Aorta (tissue), 5 donors: ENCODE data around the gene ASAP2. TPM values are rescaled to one million over a fixed set of nuclear protein-coding genes. Genes with fewer than 3 reads are reported as not detected.
"Not testable (repeated sequence)": the region's sequence is repeated elsewhere in the genome, so short reads cannot be mapped to it uniquely, and the experiment has no call there.

Experiments used
- ATAC-seq: fragments of 200-7000 bp; cut with Tn5 transposase; one replicate; pipeline ENCODE4 v1.9.1; 2022; ENCODE audit warnings: moderate library complexity; ENCODE audit not compliant: low FRiP score
- DNase-seq, 2 donors: peaks; one replicate each; pipeline ENCODE4 v3.0.0-alpha.2; 2020
- H3K27ac ChIP-seq, 2 donors: one replicate each; pipeline ENCODE4 v1.5.1; 2013; ENCODE audit warnings: low read length in 2 of 2, mild to moderate bottlenecking in 2 of 2, moderate library complexity in 2 of 2, control low read depth in 1 of 2, inconsistent platforms in 1 of 2, low read depth in 1 of 2
- H3K27me3 ChIP-seq, 2 donors: one replicate each; pipeline ENCODE4 v1.6.1; 2013; ENCODE audit warnings: control low read depth in 1 of 2, low read length in 1 of 2, mild to moderate bottlenecking in 1 of 2, moderate library complexity in 1 of 2; ENCODE audit not compliant: insufficient read depth in 2 of 2, control insufficient read depth in 1 of 2
- H3K36me3 ChIP-seq, 2 donors: one replicate each; pipeline ENCODE4 v1.6.1; 2013; ENCODE audit warnings: control low read depth in 1 of 2, low read length in 1 of 2, mild to moderate bottlenecking in 1 of 2; ENCODE audit not compliant: insufficient read depth in 2 of 2, control insufficient read depth in 1 of 2
- H3K4me1 ChIP-seq, 2 donors: one replicate each; pipeline ENCODE4 v1.6.1; 2013; ENCODE audit warnings: low read length in 2 of 2, control low read depth in 1 of 2, mild to moderate bottlenecking in 1 of 2, moderate library complexity in 1 of 2; ENCODE audit not compliant: insufficient read depth in 2 of 2, control insufficient read depth in 1 of 2
- H3K4me3 ChIP-seq, 2 donors: one replicate each; pipeline ENCODE4 v1.5.1; 2013; ENCODE audit warnings: low read length in 2 of 2, control low read depth in 1 of 2, mild to moderate bottlenecking in 1 of 2
- H3K9me3 ChIP-seq: one replicate; pipeline ENCODE4 v1.6.1; 2013; ENCODE audit warnings: mild to moderate bottlenecking, low read length; ENCODE audit not compliant: control insufficient read depth
- WGBS, 2 donors: extraction: QIAGEN DNeasy Blood & Tissue Kit; methylation state at CpG; one replicate each; pipeline ENCODE4 v1.1.7; 2013; 5-methylcytosine and 5-hydroxymethylcytosine counted together
- intact Hi-C, 2 donors: fragments of 100-400 bp; cut with DNase I; formaldehyde crosslinking; loops; one replicate each; pipeline versions ENCODE4 v1.14.2 to v1.15.0; 2022
- polyA plus RNA-seq, 2 donors: library from polyadenylated mRNA; stranded (reverse); fragments of 200-250 nt; gene quantifications; one replicate each; pipeline ENCODE4 v1.2.3, GENCODE V29; 2013
- total RNA-seq, 2 donors: library from RNA; stranded (reverse); fragmentation: NEBNext Ultra II Directional; extraction: Animal tissue kit (Norgen Biotek cat#: 25700); gene quantifications; one replicate each; pipeline ENCODE4 v1.2.1, GENCODE V29; 2021
- donor health status: healthy with polysubstance abuse.
- donor health status: Bipolar disorder and iron deficiency.
- donor health status: DM: no; HTN: no; CAD: no.
- donor health status: DM: no; HTN: no; CAD: no.
- donor health status: DM: yes; HTN: yes; CAD: no.

Gene ASAP2
- total and polyA plus RNA-seq, 4 donors = 16.7 to 72.4 (median 48.8) TPM

DNA sequence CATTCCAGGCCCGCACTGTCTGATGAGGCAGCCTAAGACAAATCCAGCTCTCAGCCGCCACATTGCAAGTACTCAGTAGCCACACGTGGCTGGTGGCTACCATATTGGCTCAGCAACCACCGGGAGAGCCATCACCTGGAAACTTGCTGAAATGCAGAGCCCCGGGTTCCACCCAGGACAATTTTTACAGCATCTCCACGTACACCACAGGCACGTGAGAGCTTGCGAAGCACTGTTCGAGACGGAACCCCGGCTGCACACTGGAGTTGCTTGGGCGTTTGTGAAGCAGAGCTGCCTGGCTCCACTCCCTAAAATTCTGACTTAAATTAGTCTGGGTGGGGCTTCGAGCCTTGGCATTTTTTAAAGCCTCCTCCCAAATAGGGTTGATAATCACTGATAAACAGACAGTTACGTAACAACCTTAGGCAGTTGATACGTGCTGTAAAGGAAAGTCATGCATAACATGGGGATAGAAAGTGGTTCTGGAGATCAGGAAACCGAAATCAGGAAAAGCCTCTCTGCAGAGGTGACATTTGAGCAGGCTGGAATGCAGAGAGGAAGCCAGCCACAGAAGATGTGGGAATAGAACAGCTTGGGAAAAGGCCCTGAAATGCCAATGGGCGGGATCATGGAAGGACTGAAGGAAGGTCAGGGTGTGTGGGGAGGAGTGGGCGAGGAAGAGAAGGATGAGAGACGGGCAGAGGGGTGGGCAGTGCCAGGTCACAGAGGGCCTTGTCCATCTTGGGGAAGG is 6.2 kb downstream of the ASAP2 start:
- no peak overlapping the region for H3K4me3 ChIP-seq
- peak; percentile 57 for ATAC-seq
- peak overlapping the region; percentile 91 to 94 for H3K27ac ChIP-seq

DNA sequence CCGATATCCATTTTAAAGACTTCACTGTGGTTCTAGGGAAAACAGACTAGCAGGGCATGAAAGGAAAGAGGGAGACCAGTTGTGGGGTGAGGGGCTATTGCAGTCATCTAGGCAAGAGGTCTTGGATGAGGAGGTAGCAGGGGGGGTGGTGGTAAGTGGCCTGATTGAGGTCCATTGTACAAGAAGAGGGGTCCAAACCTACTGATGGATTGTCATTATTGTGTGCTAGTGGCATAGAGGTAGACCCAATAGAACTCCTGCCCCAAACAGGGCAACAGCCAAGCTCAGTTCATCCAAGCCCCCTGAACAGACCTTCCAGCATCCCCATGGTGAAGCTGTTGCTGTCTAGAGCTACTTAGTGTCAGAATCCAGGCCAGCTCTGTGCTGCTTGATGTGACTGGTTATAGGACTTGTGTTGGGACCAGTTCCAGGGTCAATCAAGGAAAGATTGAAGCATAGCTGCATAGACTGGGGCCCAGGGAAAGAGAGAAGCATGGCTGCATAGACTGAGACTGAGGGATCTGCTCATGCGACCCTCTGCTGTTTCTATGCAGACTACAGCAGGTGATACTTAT is 7.0 kb downstream of the ASAP2 start:
- 48 to 67% methylated on average over 2 of the region's 2 CpGs for WGBS, 2 donors
- no peak for DNase-seq
- H3K27ac ChIP-seq = peak overlapping the region; percentile 91 to 94
- H3K4me3 ChIP-seq = no peak overlapping the region
- intact Hi-C loops = loop anchor here (5.0 kb wide), 3 partner anchors 34 to 119 kb away; no protein-coding TSS in a partner anchor
- H3K4me1 ChIP-seq = peaks cover 6 to 14% of the 10 kb centered on the region in 2 donors
- H3K36me3 ChIP-seq = no peaks in the 10 kb centered on the region
- H3K9me3 ChIP-seq = no peaks in the 10 kb centered on the region
- H3K27me3 ChIP-seq = no peaks in the 10 kb centered on the region
- ATAC-seq = no peak

More for the DNA sequence above, 6.2 kb downstream of the ASAP2 start:
- H3K9me3 ChIP-seq = no peaks in the 10 kb centered on the region
- intact Hi-C loops = loop anchor here (5.0 kb wide), 3 partner anchors 34 to 119 kb away; no protein-coding TSS in a partner anchor
- 17 to 19% methylated on average over 19 of the region's 19 CpGs for WGBS, 2 donors
- H3K27me3 ChIP-seq = no peaks in the 10 kb centered on the region
- peaks cover 3 to 14% of the 10 kb centered on the region in 2 donors for H3K4me1 ChIP-seq
- no peaks in the 10 kb centered on the region for H3K36me3 ChIP-seq
- peak in 1 of 2 donors; percentile 74 for DNase-seq

DNA sequence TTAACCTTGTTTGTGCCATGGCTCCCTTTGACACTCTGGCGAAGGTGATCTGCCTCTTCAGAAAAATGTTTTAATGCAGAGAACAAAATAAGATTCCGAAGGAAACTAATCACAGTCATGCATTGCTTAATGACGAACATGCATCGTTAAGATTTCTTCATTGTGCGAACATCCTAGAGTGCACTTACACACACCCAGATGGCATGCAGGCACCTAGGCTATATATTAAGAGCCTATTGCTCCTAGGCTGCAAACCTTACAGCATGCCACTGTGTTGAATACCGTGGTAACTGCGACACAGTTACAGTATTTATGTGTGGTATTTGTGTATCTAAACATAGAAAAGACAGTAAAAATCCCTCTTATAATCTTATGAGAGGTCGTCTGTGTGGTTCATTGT is 8.3 kb downstream of the ASAP2 start:
- H3K4me1 ChIP-seq = peaks cover 7 to 14% of the 10 kb centered on the region in 2 donors

DNA sequence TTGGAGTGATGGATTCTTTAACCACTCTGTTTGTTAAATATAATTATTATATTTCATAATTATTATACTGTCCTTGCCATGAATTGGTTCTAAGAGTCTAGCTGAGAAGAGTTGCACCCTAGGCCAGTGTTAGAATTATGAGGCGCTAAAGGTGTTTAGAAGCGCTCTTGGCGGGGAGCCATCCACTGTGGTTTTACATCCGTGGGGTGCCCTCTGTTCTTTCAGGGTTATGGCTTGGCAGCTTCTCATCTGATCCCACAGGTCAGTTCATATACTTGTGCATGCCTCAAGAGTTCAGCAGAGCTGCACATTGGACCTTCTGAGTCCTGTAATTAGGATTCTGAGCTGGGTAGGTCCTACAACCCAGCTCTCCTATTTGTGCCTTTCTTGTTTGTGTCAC is 9.1 kb downstream of the ASAP2 start:
- no peak overlapping the region for H3K27ac ChIP-seq

More for the DNA sequence above, 8.3 kb downstream of the ASAP2 start:
- DNase-seq (no peak), ATAC-seq (no peak)
- Histone ChIP-seq H3K27ac (peak overlapping the region in 1 of 2 donors; percentile 51), H3K27me3 (no peaks in the 10 kb centered on the region), H3K36me3 (no peaks in the 10 kb centered on the region), H3K9me3 (no peaks in the 10 kb centered on the region), H3K4me3 (no peak overlapping the region)
- intact Hi-C loops = loop anchor here (5.0 kb wide), 3 partner anchors 32 to 117 kb away; no protein-coding TSS in a partner anchor
- 76 to 77% methylated on average over 8 of the region's 8 CpGs for WGBS, 2 donors

DNA sequence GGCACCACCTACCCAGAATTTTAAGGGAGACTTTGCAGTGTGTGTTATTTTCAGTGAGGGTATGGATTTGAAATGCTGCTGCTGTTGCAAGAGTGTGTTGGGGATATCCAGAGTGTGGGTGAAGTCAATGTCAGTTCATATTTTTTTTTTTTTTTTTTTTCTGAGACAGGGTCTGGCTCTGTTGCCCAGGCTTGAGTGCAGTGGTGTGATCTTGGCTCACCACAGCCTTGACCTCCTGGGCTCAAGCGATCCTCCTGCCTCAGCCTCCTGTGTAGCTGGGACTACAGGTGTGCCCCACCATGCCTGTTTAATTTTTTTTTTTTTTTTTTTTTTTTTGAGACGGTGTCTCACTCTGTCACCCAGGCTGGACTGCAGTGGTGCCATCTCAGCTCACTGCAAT is 9.5 kb downstream of the ASAP2 start:
- DNase-seq, H3K4me3 ChIP-seq, intact Hi-C loops, H3K9me3 ChIP-seq, H3K36me3 ChIP-seq, H3K27ac ChIP-seq, H3K27me3 ChIP-seq, ATAC-seq: not testable (repeated sequence)
- H3K4me1 ChIP-seq = peaks cover 7 to 14% of the 10 kb centered on the region in 2 donors
- 98 to 100% methylated on average over 2 of the region's 2 CpGs for WGBS, 2 donors

More for the DNA sequence above, 9.1 kb downstream of the ASAP2 start:
- no peaks in the 10 kb centered on the region for H3K36me3 ChIP-seq
- H3K27me3 ChIP-seq = no peaks in the 10 kb centered on the region
- no peak for ATAC-seq
- H3K4me3 ChIP-seq = no peak overlapping the region
- H3K4me1 ChIP-seq = peaks cover 7 to 14% of the 10 kb centered on the region in 2 donors
- H3K9me3 ChIP-seq = no peaks in the 10 kb centered on the region
- 74 to 82% methylated on average over 4 of the region's 4 CpGs for WGBS, 2 donors
- no peak for DNase-seq
- intact Hi-C loops = no loop called here

DNA sequence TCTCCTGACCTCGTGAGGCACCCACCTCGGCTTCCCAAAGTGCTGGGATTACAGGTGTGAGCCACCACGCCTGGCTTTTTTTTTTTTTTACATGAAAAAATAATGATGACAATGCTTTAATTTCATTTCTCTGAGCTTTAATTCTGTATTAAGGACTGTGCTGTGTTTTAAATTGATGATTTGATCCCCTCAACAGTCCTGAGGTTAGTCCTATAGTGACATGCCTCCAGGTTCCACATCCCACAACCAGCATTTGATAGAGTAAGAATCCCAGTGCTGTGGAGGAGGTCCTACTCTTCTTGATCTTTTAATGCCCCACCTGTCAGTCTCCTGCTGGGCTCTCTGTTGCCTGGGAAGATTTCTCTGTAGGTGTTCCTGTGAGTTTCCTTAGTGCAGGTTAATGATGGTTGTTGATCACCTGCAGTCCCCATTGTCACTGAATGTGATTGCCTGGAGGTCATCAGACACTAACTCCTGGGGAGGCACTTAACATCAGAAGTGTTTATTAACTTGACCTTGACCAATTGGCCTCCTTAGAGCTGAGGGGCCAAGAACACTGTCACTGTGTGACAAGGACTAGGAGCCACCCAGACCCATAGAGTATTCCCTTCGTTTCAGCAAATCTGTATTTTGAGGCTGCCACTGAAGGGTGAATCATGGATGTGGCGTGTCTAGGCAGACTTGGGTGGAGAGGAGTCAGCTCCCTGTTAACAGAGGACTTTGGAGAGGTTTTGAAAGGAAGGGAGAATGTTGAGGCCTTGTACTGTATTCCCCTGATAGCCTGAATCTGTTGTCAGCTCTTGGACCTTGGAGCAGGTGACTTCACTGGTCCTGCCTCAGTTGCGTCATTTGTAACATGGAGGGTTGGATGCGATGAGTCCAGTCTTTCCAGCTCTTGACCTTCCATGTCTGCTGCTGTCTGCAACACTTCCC is 11.5 kb downstream of the ASAP2 start:
- Histone ChIP-seq H3K4me1 (peaks cover 7 to 14% of the 10 kb centered on the region in 2 donors), H3K36me3 (no peaks in the 10 kb centered on the region), H3K9me3 (no peaks in the 10 kb centered on the region), H3K27ac (peak overlapping the region in 1 of 2 donors; percentile 37), H3K4me3 (no peak overlapping the region), H3K27me3 (no peaks in the 10 kb centered on the region)
- WGBS, 2 donors = 69 to 75% methylated on average over 7 of the region's 7 CpGs
- ATAC-seq (no peak), DNase-seq (no peak)
- intact Hi-C loops = no loop called here

DNA sequence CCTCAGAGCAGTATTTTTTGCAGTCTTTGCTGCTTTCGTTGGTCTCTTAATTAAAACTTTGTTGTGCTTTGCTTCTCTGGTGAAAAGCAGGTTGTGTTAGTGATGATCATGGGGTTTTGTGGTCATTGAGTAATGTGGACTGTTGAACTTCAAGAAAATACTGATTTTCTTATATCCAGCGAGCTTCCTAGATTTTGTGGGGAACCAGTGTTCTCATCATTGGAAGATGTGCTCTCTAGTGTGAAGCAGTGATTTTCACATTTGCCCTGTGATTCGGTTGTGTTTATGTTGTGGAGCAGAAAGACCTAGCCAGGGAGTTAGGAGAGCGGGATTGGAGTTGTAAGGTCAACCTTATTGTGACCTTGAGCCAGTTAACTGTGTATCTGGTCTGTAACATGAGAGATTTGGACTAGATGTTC is 12.4 kb downstream of the ASAP2 start:
- Histone ChIP-seq H3K4me1 (peaks cover 5% of the 10 kb centered on the region in 2 donors), H3K27me3 (no peaks in the 10 kb centered on the region)
- no peak for DNase-seq

DNA sequence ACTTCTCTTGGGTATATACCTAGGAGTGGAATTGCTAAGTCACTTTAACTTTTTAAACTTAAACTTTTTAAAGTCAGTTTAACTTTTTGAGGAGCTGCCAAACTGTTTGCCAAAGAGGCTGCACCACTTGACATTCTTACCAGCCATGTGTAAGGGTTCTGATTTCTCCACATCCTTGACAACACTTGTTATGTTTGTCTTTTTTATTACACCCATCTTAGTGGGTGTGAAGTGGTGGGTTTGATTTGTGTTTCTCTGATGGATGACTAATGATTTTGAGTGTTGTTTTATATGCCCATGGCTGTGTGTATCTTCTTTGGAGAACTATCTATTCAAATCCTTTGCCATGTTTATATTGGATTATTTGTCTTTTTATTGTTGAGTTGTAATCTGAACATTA is 13.6 kb downstream of the ASAP2 start:
- intact Hi-C loops = no loop called here
- DNase-seq (no peak), ATAC-seq (no peak)
- H3K27ac ChIP-seq = no peak overlapping the region
- H3K27me3 ChIP-seq = no peaks in the 10 kb centered on the region
- peaks cover 4 to 5% of the 10 kb centered on the region in 2 donors for H3K4me1 ChIP-seq
- no peak overlapping the region for H3K4me3 ChIP-seq
- H3K9me3 ChIP-seq = no peaks in the 10 kb centered on the region
- H3K36me3 ChIP-seq = no peaks in the 10 kb centered on the region

More for the DNA sequence above, 12.4 kb downstream of the ASAP2 start:
- Histone ChIP-seq H3K27ac (peak overlapping the region in 1 of 2 donors; percentile 30), H3K4me3 (no peak overlapping the region), H3K9me3 (no peaks in the 10 kb centered on the region), H3K36me3 (no peaks in the 10 kb centered on the region)
- intact Hi-C loops = no loop called here
- WGBS, 2 donors = 47 to 60% methylated on average over 4 of the region's 4 CpGs
- ATAC-seq = no peak
